Myocyte (in vitro differentiated cells): Measurements from ENCODE around the gene CNTN4. TPM values are rescaled to one million over a fixed set of nuclear protein-coding genes. Genes with fewer than 3 reads are reported as not detected.

Experiments used
- DNase-seq: peaks from one replicate; pipeline ENCODE4 v3.0.0-alpha.2; 2012; ENCODE audit warnings: low read depth
- total RNA-seq: library from RNA; depleted of rRNA; stranded (reverse); fragments of >200 nt; gene quantifications from 2 replicates; pipeline ENCODE4 v1.2.3, GENCODE V29; 2014

The CNTN4 gene
- total RNA-seq, 1 donor from 2014 or later, result not detected

DNA sequence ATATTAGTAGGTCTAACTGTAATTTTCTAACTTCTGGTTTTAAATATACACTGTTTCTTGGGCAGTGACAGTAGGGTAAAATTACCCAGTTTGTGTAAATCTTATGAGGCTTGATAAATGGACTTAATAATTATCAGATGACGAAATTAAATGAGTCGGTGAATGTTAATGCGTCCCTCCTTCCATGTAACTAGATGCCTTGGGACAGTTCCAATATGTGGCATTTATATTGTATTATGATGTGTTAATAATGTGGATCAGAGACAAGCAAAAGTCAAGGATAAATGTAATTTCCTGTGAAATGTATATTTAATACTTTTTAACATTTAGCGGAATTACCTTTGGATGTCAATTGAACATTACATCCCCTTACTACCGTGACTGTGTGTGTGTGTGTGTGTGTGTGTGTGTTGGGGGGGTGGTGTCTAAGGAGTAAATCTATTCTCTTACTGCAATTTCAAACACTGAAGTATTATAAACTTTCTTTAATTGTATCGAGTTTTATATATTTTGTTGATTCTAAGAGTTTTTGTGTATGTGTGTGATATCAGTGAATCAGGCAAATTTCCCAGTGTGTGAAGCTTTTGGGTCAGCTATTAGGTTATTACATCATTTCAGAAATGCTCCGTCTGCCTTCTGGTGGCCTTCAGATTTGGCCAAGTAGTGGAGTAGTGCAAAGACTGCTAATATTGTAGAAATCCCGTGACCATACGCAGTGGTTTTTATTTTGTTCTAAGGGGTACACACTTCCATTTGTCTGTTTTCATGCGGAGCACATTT, 50.1 kb downstream of the CNTN4 start:
- DNase-seq, result no peak

GRCh38 chr3:2153053-2153452, 54.4 kb downstream of the CNTN4 start:
- DNase-seq, result no peak

DNA sequence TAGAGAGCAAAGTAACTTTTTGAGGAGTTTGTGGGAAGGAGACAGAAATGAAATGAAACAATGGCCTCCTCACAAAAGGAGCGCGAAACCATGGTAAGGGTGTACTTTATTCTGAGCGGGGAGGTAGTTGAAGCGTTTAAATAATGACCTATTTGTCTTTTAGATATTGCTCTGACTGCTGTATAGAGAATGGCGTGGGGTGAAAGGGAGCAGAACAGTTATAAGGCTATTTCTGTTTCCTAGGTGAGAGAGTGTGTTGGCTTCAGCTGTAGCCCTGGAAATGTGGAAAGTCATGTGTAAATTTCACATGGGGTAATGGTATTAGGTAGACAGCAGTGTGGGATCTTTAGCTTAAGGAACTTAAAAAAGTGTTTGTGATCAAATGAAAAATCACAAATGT, 54.9 kb downstream of the CNTN4 start:
- no peak for DNase-seq

DNA sequence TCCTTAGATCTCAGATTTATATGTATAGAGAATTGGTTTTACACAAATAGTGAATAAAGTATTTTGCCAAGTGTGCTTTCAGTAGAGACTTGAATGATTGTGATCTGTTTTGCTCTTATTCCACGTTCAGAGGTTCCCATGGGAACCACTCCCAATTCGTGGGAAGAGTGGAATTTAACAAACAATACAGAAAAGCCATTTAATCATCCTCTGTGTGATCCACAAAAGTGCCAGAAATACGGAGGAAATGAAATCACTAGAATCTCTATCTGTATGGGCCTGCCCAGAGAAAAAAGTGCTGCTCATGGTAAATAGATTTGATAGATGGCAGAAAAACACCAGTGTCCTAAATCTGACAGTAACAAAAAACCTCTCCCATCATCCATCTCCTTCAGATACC, 56.0 kb downstream of the CNTN4 start:
- no peak for DNase-seq

DNA sequence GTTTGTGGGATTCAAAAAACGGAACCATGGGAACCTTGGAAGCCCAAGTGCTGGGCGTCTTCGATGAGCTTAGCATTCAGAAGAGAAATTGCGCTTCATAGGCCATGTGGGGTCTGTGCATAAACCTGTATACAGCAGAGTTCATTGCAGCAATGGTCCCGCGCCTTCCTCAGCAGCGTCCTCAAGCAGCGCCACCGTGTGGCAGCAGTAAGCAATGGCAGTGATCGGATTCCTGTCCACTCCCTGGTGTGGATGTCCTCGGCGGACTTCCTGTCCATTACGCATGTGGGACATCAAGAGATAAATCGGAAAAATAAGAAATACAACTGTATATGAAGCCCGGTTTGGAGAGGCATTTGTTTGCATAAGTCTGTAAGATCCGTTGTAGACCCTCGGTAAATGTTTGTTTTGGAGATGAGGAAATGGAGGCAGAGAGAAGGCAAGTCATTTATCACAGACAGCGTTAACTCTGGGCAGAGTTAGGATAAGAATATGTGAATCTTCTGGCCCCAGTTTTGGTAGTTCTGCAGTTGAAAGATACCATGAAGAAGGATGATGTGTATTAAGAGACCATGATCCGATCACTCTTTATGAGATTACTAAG, 57.7 kb downstream of the CNTN4 start:
- DNase-seq, result no peak

DNA sequence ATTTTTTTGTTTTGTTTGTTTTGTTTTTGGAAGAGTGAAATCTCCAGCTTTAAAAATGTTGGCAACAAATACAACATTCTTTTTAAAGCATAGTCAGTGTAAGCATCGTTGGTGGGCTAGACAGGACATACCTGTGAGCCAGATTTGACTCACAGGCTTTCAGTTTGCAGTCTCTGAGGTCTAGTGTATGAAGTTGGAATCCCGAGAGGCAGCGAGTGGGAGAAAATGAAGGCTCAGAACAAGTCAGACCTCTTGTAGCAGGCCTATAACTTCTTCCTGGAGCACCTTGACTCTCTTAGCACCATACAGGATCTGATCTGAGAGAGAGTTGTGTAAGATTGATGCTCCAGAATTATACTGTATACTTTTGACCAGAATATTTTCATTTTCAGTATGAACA, 60.2 kb downstream of the CNTN4 start:
- no peak for DNase-seq

GRCh38 chr3:2166552-2166951, 67.9 kb downstream of the CNTN4 start:
- DNase-seq, result no peak

- no peak for DNase-seq
Observed at GRCh38 chr3:2172561-2173171, 74.0 kb downstream of the CNTN4 start.

- no peak for DNase-seq
Observed at GRCh38 chr3:2180634-2181033, 82.0 kb downstream of the CNTN4 start.

DNA sequence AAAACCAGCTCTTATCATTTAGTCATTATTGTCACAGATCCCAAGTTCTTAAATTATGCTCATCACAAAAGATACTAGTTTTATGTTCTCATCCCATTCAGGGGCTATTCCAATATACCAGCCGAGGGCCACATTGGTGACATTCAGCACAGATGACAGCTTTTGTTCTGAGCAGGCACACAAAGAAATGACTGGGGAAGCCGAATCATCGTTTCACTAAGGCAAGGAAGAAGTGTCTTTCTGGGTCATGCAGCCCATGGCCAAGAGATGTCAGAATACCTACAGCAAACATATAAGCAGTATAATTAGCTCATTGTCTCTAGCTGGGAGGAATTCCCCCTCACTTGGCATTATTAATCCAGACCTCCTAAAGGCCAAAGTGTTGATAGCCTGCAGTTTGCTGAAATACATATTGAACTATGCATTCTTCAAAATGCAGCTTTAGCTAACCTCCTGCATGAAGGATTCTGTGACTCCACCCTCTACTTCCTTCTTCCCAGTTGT, 100.2 kb downstream of the CNTN4 start:
- DNase-seq, result no peak

- no peak for DNase-seq
Observed at GRCh38 chr3:2204054-2204453, 105.4 kb downstream of the CNTN4 start.

DNA sequence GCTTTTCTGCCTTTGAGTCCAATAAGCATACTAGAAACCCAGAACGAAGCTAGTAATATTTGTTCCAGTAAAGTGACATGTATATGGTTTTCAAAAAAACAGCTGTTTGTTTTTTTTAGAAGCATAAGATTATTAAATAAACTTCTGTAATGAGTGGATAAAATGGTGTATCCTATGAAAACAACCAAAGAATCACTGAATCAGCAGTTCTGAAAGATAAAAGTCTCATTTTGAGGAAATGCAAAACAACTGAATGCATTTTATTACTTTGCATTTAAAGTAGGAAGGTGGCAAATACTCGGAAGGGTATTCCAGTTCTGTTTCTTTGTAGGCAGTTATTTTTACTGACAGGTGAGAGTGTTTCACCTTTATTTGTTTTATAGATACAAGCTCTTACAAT, 107.0 kb downstream of the CNTN4 start:
- no peak for DNase-seq

DNA sequence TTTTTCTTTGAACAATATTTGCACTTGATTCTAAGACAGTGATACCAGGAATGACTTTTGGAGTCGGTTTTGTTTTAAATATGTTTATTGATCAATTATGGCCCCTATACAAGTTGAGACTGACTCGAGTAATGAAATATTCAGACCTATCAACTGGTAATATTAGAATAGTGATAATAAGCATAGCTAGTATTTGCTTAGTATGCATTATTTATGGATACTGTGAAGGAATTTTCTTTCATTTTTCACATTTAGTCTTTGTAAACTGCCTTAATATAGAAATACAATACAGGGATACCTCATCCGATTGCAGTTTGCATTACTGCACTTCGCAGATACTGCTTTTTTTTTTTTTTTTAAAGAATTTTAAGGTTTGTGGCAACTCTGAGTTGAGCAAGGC, 107.9 kb downstream of the CNTN4 start:
- DNase-seq, result no peak

- DNase-seq, result no peak
Observed at GRCh38 chr3:2211568-2211967, 112.9 kb downstream of the CNTN4 start.

GRCh38 chr3:2212206-2212605, 113.5 kb downstream of the CNTN4 start:
- DNase-seq, result no peak

GRCh38 chr3:2218375-2218774, 119.7 kb downstream of the CNTN4 start:
- no peak for DNase-seq

DNA sequence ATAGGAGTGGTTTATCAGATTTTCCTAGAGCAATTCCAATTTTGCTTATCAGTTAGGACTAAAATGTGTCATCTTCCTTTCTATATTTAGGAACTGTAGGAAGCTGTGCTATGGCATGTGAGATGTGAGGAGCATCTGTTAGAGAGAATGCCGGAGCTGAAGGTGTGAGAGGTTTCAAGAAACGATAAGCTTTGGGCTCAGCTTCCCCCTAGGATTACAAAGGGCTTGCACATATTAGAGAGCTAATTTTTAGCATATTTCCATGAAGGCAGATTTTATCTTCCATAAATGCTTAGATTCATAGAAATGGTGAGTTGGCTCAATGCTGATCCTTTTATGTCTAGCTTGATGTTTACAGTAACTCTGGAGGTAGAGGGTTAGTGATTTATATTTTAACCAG, 120.2 kb downstream of the CNTN4 start:
- DNase-seq, result no peak

DNA sequence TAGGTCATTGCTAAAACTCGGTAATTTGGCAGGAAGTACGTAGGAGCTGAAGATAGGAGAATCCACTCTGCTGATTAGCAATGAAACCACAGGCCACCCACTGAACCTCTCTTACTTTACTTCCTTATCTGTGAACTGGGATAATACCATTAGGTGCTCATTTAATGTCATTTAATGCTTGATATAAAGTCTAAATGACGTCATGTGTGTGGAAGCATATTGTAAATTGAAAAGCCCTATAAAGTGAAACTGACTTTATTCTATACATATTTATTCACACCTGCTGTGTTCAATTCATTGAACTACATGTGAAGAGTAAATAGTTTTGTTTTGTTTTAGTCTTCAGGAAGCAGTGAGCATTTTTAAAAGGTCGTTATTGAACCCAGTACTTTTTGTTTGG, 137.5 kb downstream of the CNTN4 start:
- DNase-seq, result no peak

GRCh38 chr3:2244137-2244536, 145.5 kb downstream of the CNTN4 start:
- no peak for DNase-seq

DNA sequence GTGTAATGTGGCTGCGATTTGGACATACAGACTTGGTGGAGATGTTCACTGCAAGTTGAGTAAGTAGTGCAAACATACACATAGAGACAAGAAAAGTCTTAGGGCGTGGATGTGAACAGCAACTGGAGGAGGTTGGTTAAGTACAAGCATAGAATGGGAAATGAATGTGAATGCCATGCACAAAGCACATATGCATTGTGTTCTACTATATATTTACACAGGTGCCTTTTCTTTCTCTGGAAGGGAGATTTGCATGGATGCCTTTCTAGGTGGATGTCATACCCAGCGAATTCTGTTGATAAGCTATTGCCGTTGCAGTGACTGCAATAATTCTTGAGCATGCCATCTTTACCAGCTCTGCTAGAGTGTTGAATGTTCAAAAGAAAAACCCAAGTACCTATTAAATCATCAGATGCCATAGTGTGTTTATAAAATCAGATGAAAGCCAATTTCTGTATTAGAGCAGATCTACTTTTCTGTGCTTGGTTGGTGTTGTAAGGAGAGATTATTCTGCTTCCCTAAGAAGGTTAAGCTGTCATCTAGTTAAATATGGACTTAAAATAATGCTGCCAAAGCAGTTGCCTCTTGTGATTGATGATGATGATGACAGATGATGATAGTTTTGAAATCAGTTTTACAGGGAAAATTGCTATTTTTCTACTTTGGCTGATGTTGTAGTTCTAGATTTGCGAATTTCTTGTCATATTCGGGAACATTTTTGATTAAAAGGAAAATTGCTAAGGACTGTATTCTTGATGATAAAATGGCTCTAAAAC, 148.4 kb downstream of the CNTN4 start:
- no peak for DNase-seq

DNA sequence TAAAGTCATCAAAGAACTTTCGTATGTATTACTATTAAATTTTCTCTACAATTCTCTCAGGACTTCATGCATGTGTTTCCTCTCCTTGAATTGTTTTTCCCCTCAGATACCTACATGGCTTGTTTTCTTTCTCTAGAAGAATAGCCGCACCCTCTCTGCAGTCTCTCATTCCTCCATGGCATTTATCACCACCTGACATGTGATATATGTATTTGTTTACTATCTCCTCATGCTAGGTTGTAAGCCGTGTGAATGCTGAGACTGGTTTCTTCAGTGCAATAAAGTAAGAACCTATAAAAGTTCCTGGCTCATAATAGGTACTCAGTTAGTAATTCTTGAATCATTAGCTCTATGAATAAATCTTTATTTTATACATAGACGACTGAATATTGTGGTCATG, 149.2 kb downstream of the CNTN4 start:
- no peak for DNase-seq

DNA sequence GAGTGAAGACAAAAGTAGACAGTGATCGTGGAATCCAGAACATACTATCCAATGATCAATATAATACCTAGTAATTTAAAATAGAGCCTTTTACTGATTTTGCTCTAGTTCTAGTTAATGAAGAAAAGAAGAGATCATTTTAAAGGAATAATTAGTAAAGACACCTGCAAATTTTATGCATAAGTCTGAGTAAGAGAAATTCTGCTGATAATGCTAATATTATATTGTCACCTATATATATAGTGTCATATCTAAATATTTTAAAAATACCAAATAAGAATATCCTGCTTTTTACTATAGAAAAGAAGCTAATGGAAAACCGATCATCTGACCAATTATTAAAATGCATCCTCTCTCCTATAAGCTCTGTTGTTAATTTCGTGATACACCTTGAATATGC, 152.1 kb downstream of the CNTN4 start:
- DNase-seq, result no peak
